ENCODE results near the gene HAPLN2.

Gene HAPLN2

DNA sequence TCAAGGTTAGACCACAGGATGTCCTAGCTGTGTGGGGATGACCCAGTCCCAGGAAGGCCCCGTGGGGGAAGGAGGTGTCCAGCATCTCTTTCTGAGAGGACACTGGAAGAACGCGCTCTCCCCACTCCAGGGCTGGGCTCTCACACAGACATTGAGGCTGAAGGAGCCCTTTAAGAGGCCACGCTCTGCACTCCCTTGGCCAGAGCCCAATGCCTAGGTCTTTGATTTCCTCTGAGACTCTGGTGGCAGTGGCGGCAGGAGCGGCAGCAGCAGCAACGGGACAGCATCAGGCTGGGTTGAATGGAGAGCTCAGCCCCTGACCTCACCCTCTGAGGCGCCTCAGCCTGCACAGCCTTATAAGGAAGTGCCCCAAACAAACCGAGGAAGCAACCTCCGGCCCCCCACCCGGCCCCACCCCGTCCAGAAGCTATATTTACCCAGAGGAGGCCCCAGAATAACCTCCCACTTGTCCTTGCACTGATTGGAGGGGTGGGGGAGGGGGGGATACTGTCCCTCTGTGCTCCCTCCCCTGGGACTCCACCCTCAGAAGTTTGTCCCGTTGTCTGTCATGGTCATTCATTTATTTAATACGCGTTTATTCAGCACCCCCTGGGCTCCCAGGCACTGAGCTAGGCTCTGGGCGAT is 45.7 kb downstream of the HAPLN2 start:
- Histone ChIP-seq H3K18ac (ENCODE audit: low read length) (peak overlapping the region; percentile 44), H3K27ac (replicated peaks; ENCODE audit: low read length) (peak overlapping the region; percentile 82), H3K4me1 (ENCODE audit: control insufficient read depth in 2 of 2, insufficient read depth in 1 of 2, low read depth in 1 of 2, low read length in 2 of 2) (peaks cover 79 to 82% of the 10 kb centered on the region in 2 donors), H2BK15ac (ENCODE audit: low read length) (peak overlapping the region; percentile 6), H3K14ac (ENCODE audit: low read length) (no peak overlapping the region), H2BK5ac (ENCODE audit: low read length) (peak overlapping the region; percentile 25), H2AFZ (ENCODE audit: low read length) (peak overlapping the region; percentile 46), H2AK5ac (ENCODE audit: low read depth, low read length) (peak overlapping the region; percentile 38), H2BK12ac (ENCODE audit: low read length) (peak overlapping the region; percentile 89), H3K9me3 (replicated peaks in 1 of 2; ENCODE audit: control insufficient read depth in 2 of 2, insufficient read depth in 1 of 2, low read depth in 1 of 2, low read length in 2 of 2) (no peaks in the 10 kb centered on the region), H4K8ac (ENCODE audit: low read depth, low read length) (no peak overlapping the region), H3K36me3 (replicated peaks in 1 of 2; ENCODE audit: control insufficient read depth in 2 of 2, insufficient read depth in 2 of 2, low read length in 2 of 2) (peaks cover 0 to 1% of the 10 kb centered on the region in 2 donors), H3K4me3 (ENCODE audit: low read length in 2 of 2) (peak overlapping the region in 1 of 2 donors; percentile 9), H3K9ac (ENCODE audit: low read depth, low read length, poor library complexity) (no peak overlapping the region), H3K79me1 (ENCODE audit: low read depth, low read length) (peaks cover 2% of the 10 kb centered on the region), H3K23ac (ENCODE audit: low read depth, low read length, poor library complexity) (no peak overlapping the region), H3K4ac (ENCODE audit: low read length) (no peak overlapping the region), H3K4me2 (ENCODE audit: insufficient read depth, low read length, poor library complexity, severe bottlenecking) (peak overlapping the region; percentile 15), H2BK120ac (ENCODE audit: low read depth, low read length) (peak overlapping the region; percentile 63), H3K27me3 (ENCODE audit: control insufficient read depth in 3 of 3, insufficient read depth in 3 of 3, low read depth in 1 of 3, low read length in 3 of 3) (no peaks in the 10 kb centered on the region), H4K91ac (ENCODE audit: low read depth, low read length, poor library complexity) (peak overlapping the region; percentile 41)
- no peak for DNase-seq (ENCODE audit: low spot score)
- no CpG with 5 or more reads among the region's 16 CpGs for WGBS, 2 donors (ENCODE audit: extremely low coverage in 2 of 2, insufficient read length in 2 of 2, insufficient replicate concordance in 1 of 2)

DNA sequence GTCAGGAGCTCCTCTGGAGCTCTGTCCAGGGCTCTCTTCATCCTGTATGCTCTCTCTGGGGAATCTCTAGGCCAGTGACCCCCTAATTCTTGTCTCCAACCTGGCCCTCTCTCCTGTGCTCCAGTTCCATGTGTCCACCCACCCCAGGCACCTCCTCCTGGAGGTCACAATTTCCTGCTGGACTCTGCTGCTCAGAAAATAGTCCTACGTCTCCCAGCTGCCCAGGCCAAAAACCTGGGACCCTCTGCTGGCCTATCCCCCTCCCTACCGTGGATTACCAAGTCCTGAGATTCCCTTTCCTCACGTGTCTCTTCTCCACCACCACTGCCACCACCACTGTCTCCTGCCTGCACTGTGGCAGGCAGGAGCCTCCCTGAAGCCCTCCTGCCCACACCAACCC is 46.3 kb downstream of the HAPLN2 start:
- DNase-seq (ENCODE audit: low spot score), result no peak
- Histone ChIP-seq H3K23ac (ENCODE audit: low read depth, low read length, poor library complexity) (no peak overlapping the region), H4K8ac (ENCODE audit: low read depth, low read length) (no peak overlapping the region), H3K18ac (ENCODE audit: low read length) (peak overlapping the region; percentile 55), H3K79me1 (ENCODE audit: low read depth, low read length) (no peaks in the 10 kb centered on the region), H2BK15ac (ENCODE audit: low read length) (peak overlapping the region; percentile 28), H3K4me2 (ENCODE audit: insufficient read depth, low read length, poor library complexity, severe bottlenecking) (no peak overlapping the region), H2AK5ac (ENCODE audit: low read depth, low read length) (peak overlapping the region; percentile 38), H3K4ac (ENCODE audit: low read length) (no peak overlapping the region), H2BK5ac (ENCODE audit: low read length) (peak overlapping the region; percentile 25), H3K27me3 (ENCODE audit: control insufficient read depth in 3 of 3, insufficient read depth in 3 of 3, low read depth in 1 of 3, low read length in 3 of 3) (no peaks in the 10 kb centered on the region), H3K4me1 (ENCODE audit: control insufficient read depth in 2 of 2, insufficient read depth in 1 of 2, low read depth in 1 of 2, low read length in 2 of 2) (peaks cover 81 to 85% of the 10 kb centered on the region in 2 donors), H2BK120ac (ENCODE audit: low read depth, low read length) (peak overlapping the region; percentile 61), H3K9me3 (replicated peaks in 1 of 2; ENCODE audit: control insufficient read depth in 2 of 2, insufficient read depth in 1 of 2, low read depth in 1 of 2, low read length in 2 of 2) (no peaks in the 10 kb centered on the region), H3K14ac (ENCODE audit: low read length) (no peak overlapping the region), H2AFZ (ENCODE audit: low read length) (no peak overlapping the region), H4K91ac (ENCODE audit: low read depth, low read length, poor library complexity) (no peak overlapping the region), H3K27ac (replicated peaks; ENCODE audit: low read length) (peak overlapping the region; percentile 46), H3K4me3 (ENCODE audit: low read length in 2 of 2) (no peak overlapping the region), H2BK12ac (ENCODE audit: low read length) (no peak overlapping the region), H3K9ac (ENCODE audit: low read depth, low read length, poor library complexity) (no peak overlapping the region), H3K36me3 (replicated peaks in 1 of 2; ENCODE audit: control insufficient read depth in 2 of 2, insufficient read depth in 2 of 2, low read length in 2 of 2) (peaks cover 0 to 4% of the 10 kb centered on the region in 2 donors)
- WGBS, 2 donors (ENCODE audit: extremely low coverage in 2 of 2, insufficient read length in 2 of 2, insufficient replicate concordance in 1 of 2), result no CpG with 5 or more reads among the region's 3 CpGs

DNA sequence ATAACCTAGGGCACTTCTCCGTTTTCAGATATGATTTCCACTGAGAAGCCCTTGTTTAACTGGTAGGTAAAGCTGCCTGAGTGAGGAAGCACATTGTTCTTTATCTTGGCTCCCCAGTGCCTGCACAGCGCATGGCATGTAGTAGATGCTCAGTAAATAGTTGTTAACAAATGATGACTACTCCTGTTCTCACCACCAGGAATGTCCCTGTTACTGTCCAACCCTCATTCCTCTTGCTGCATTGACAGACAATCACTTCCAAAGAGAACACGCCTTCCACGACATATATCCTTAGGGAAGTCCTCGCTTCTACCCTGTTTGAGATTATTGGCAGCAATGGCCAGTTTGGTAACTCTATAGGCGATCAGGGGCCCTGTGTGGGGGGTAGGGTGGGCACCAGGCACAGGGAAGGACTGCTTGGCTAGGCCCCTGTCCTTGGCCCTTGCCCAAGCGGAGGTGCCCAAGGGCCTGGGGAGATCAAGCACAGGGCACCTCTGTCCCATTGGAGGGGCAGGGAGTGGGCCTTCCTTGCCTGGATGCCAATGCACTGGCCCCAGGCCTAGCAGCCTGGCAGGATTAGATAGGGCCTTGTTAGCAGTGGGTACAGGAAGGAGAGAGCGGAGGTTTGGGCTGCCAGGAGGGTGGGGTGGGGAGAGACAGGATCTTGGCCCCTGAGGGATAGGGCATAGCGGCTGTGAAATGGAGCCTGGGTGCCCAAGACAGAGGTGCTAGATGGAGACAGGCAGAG is 47.8 kb downstream of the HAPLN2 start:
- H3K18ac ChIP-seq (ENCODE audit: low read length), result peak overlapping the region; percentile 95
- peaks cover 0 to 3% of the 10 kb centered on the region in 2 donors for H3K9me3 ChIP-seq (replicated peaks in 1 of 2; ENCODE audit: control insufficient read depth in 2 of 2, insufficient read depth in 1 of 2, low read depth in 1 of 2, low read length in 2 of 2)
- peak overlapping the region; percentile 2 for H2BK5ac ChIP-seq (ENCODE audit: low read length)
- DNase-seq (ENCODE audit: low spot score), result no peak
- H2BK120ac ChIP-seq (ENCODE audit: low read depth, low read length), result no peak overlapping the region
- no peak overlapping the region for H3K4me2 ChIP-seq (ENCODE audit: insufficient read depth, low read length, poor library complexity, severe bottlenecking)
- H3K14ac ChIP-seq (ENCODE audit: low read length), result peak overlapping the region; percentile 2
- peak overlapping the region; percentile 14 for H3K23ac ChIP-seq (ENCODE audit: low read depth, low read length, poor library complexity)
- H4K8ac ChIP-seq (ENCODE audit: low read depth, low read length), result peak overlapping the region; percentile 29
- H3K4ac ChIP-seq (ENCODE audit: low read length), result no peak overlapping the region
- H2AFZ ChIP-seq (ENCODE audit: low read length), result no peak overlapping the region
- H3K9ac ChIP-seq (ENCODE audit: low read depth, low read length, poor library complexity), result no peak overlapping the region
- H3K27me3 ChIP-seq (ENCODE audit: control insufficient read depth in 3 of 3, insufficient read depth in 3 of 3, low read depth in 1 of 3, low read length in 3 of 3), result no peaks in the 10 kb centered on the region
- H3K4me3 ChIP-seq (ENCODE audit: low read length in 2 of 2), result no peak overlapping the region
- H3K27ac ChIP-seq (replicated peaks; ENCODE audit: low read length), result peak overlapping the region; percentile 61
- no peak overlapping the region for H4K91ac ChIP-seq (ENCODE audit: low read depth, low read length, poor library complexity)
- H3K79me1 ChIP-seq (ENCODE audit: low read depth, low read length), result no peaks in the 10 kb centered on the region
- WGBS, 2 donors (ENCODE audit: extremely low coverage in 2 of 2, insufficient read length in 2 of 2, insufficient replicate concordance in 1 of 2), result no CpG with 5 or more reads among the region's 9 CpGs
- H3K4me1 ChIP-seq (ENCODE audit: control insufficient read depth in 2 of 2, insufficient read depth in 1 of 2, low read depth in 1 of 2, low read length in 2 of 2), result peaks cover 72 to 77% of the 10 kb centered on the region in 2 donors
- H2BK12ac ChIP-seq (ENCODE audit: low read length), result no peak overlapping the region
- H2AK5ac ChIP-seq (ENCODE audit: low read depth, low read length), result peak overlapping the region; percentile 59
- H3K36me3 ChIP-seq (replicated peaks in 1 of 2; ENCODE audit: control insufficient read depth in 2 of 2, insufficient read depth in 2 of 2, low read length in 2 of 2), result peaks cover 13% of the 10 kb centered on the region in 2 donors
- no peak overlapping the region for H2BK15ac ChIP-seq (ENCODE audit: low read length)

DNA sequence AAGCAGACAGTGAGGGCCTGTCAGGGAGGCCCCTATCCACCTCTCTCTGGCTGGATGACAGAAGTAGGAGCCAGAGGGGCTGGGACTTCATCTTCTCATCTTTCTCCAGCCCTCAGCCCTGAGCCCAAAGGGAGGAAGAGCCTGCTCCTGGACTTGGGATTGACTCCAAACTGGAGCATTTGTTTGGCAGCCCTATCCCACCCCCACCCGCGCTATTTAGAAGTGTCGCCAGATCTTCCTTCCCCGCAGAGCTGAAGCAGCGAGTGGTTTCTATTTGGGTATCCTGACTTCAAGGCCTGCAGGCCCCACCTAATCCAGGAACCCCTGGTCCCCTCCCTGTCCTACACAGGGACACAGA is 48.4 kb downstream of the HAPLN2 start:
- no peak overlapping the region for H4K91ac ChIP-seq (ENCODE audit: low read depth, low read length, poor library complexity)
- H2BK12ac ChIP-seq (ENCODE audit: low read length), result no peak overlapping the region
- no peak overlapping the region for H2BK5ac ChIP-seq (ENCODE audit: low read length)
- H3K36me3 ChIP-seq (replicated peaks in 1 of 2; ENCODE audit: control insufficient read depth in 2 of 2, insufficient read depth in 2 of 2, low read length in 2 of 2), result peaks cover 18% of the 10 kb centered on the region in 2 donors
- H2AFZ ChIP-seq (ENCODE audit: low read length), result no peak overlapping the region
- H3K4me2 ChIP-seq (ENCODE audit: insufficient read depth, low read length, poor library complexity, severe bottlenecking), result no peak overlapping the region
- H3K9ac ChIP-seq (ENCODE audit: low read depth, low read length, poor library complexity), result peak overlapping the region; percentile 73
- no peaks in the 10 kb centered on the region for H3K27me3 ChIP-seq (ENCODE audit: control insufficient read depth in 3 of 3, insufficient read depth in 3 of 3, low read depth in 1 of 3, low read length in 3 of 3)
- H3K4me3 ChIP-seq (ENCODE audit: low read length in 2 of 2), result no peak overlapping the region
- no CpG with 5 or more reads among the region's 5 CpGs for WGBS, 2 donors (ENCODE audit: extremely low coverage in 2 of 2, insufficient read length in 2 of 2, insufficient replicate concordance in 1 of 2)
- DNase-seq (ENCODE audit: low spot score), result no peak
- H4K8ac ChIP-seq (ENCODE audit: low read depth, low read length), result no peak overlapping the region
- no peak overlapping the region for H3K4ac ChIP-seq (ENCODE audit: low read length)
- H3K27ac ChIP-seq (replicated peaks; ENCODE audit: low read length), result peak overlapping the region; percentile 61
- peak overlapping the region; percentile 95 for H3K18ac ChIP-seq (ENCODE audit: low read length)
- H3K23ac ChIP-seq (ENCODE audit: low read depth, low read length, poor library complexity), result peak overlapping the region; percentile 44
- peak overlapping the region; percentile 14 for H2BK15ac ChIP-seq (ENCODE audit: low read length)
- peaks cover 69 to 74% of the 10 kb centered on the region in 2 donors for H3K4me1 ChIP-seq (ENCODE audit: control insufficient read depth in 2 of 2, insufficient read depth in 1 of 2, low read depth in 1 of 2, low read length in 2 of 2)
- H3K79me1 ChIP-seq (ENCODE audit: low read depth, low read length), result peaks cover 1% of the 10 kb centered on the region
- peak overlapping the region; percentile 2 for H3K14ac ChIP-seq (ENCODE audit: low read length)
- H3K9me3 ChIP-seq (replicated peaks in 1 of 2; ENCODE audit: control insufficient read depth in 2 of 2, insufficient read depth in 1 of 2, low read depth in 1 of 2, low read length in 2 of 2), result peaks cover 1 to 8% of the 10 kb centered on the region in 2 donors
- H2AK5ac ChIP-seq (ENCODE audit: low read depth, low read length), result peak overlapping the region; percentile 59
- no peak overlapping the region for H2BK120ac ChIP-seq (ENCODE audit: low read depth, low read length)

All from neuronal stem cell (in vitro differentiated cells).